Esophagus muscularis mucosa (tissue), 3 donors: ENCODE results near the gene CALD1.

ENCODE experiments used
- POLR2AphosphoS5 ChIP-seq, 2 donors: sonication (generic); formaldehyde crosslinking; IDR thresholded peaks; one replicate each; pipeline ENCODE4 v1.6.1; 2017; ENCODE audit warnings: antibody characterized with exemption in 2 of 2
- TF ChIP-seq, protein P1 (sequence below), 3 experiments: fragments of 200-600 bp in 2 of 3; fragments of 450-650 bp in 1 of 3; sonication (generic) in 2 of 3; IDR thresholded peaks; one replicate each; pipeline ENCODE4 v1.5.1; 2017 to 2019; ENCODE audit warnings: antibody characterized with exemption in 3 of 3, mild to moderate bottlenecking in 2 of 3, moderate library complexity in 1 of 3

DNA sequence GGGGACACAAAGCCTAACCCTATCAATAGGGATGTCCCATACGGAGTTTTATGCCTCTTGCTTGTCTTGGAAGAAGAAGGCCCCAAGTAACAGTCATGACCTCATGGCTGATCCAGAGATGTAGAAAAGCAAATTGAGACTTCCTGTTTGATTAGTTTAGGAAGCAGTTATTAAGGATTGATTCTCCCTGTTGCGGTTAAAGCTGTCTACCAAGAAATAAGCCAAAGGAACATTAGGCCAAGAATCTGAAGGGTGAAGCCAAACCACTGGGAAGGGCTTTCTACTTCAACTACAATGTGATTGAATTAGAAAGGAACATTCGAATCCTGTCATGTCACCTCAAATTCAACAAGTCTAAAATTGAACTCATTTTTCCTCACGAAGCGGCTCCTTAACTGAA, 146.3 kb downstream of the CALD1 start:
- TF ChIP-seq, protein P1, sequence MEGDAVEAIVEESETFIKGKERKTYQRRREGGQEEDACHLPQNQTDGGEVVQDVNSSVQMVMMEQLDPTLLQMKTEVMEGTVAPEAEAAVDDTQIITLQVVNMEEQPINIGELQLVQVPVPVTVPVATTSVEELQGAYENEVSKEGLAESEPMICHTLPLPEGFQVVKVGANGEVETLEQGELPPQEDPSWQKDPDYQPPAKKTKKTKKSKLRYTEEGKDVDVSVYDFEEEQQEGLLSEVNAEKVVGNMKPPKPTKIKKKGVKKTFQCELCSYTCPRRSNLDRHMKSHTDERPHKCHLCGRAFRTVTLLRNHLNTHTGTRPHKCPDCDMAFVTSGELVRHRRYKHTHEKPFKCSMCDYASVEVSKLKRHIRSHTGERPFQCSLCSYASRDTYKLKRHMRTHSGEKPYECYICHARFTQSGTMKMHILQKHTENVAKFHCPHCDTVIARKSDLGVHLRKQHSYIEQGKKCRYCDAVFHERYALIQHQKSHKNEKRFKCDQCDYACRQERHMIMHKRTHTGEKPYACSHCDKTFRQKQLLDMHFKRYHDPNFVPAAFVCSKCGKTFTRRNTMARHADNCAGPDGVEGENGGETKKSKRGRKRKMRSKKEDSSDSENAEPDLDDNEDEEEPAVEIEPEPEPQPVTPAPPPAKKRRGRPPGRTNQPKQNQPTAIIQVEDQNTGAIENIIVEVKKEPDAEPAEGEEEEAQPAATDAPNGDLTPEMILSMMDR (IDR thresholded peaks at IDR 0.05): no peak
- no peak for TF ChIP-seq POLR2AphosphoS5 (IDR thresholded peaks at IDR 0.05)
